Neural cell (in vitro differentiated cells): ENCODE measurements around the gene CYP3A5. TPM values are rescaled to one million over a fixed set of nuclear protein-coding genes. Genes with fewer than 3 reads are reported as not detected.

Experiments
- H2AFZ ChIP-seq: fragments of 200-600, 300-800 bp; sonication (generic), shearing (Covaris generic); 2 replicates; pipeline ENCODE4 v1.6.0; 2014; ENCODE audit warnings: low read depth, mild to moderate bottlenecking, antibody characterized with exemption, low read length, moderate library complexity
- H3F3A ChIP-seq: fragments of 200-600 bp; shearing (Covaris generic); 2 replicates; pipeline ENCODE4 v1.6.1; 2016; ENCODE audit warnings: mild to moderate bottlenecking, moderate library complexity, mixed read lengths, antibody characterized with exemption, low read length; ENCODE audit not compliant: insufficient read depth, poor library complexity, severe bottlenecking
- H3K27ac ChIP-seq: fragments of 200-600, 300-800 bp; sonication (generic), shearing (Covaris generic); 2 replicates; pipeline ENCODE4 v1.5.1; 2014; ENCODE audit warnings: mild to moderate bottlenecking, low read length, moderate library complexity
- H3K27me3 ChIP-seq: fragments of 300-800, 200-600 bp; sonication (generic), shearing (Covaris generic); 2 replicates; pipeline ENCODE4 v1.6.0; 2014; ENCODE audit warnings: mild to moderate bottlenecking, low read depth, low read length, moderate library complexity; ENCODE audit not compliant: insufficient read depth
- H3K36me3 ChIP-seq: fragments of 300-800, 200-600 bp; sonication (generic), shearing (Covaris generic); 2 replicates; pipeline ENCODE4 v1.5.1; 2014; ENCODE audit warnings: mild to moderate bottlenecking, antibody characterized with exemption, low read length, moderate library complexity; ENCODE audit not compliant: insufficient read depth
- H3K4me2 ChIP-seq: fragments of 300-800, 200-600 bp; sonication (generic), shearing (Covaris generic); 2 replicates; pipeline ENCODE4 v1.6.0; 2014; ENCODE audit warnings: mild to moderate bottlenecking, low read length
- H3K4me3 ChIP-seq: fragments of 300-800, 200-600 bp; sonication (generic), shearing (Covaris generic); 2 replicates; pipeline ENCODE4 v1.5.1; 2014; ENCODE audit warnings: mild to moderate bottlenecking, low read length, moderate library complexity
- H3K79me2 ChIP-seq: fragments of 200-600 bp; shearing (Covaris generic); replicated peaks from 2 replicates; pipeline ENCODE4 v1.6.0; 2014; ENCODE audit warnings: mild to moderate bottlenecking, low read length, moderate library complexity; ENCODE audit not compliant: insufficient read depth
- H3K9ac ChIP-seq: fragments of 300-800, 200-600 bp; sonication (generic), shearing (Covaris generic); 2 replicates; pipeline ENCODE4 v1.6.1; 2016; ENCODE audit warnings: mild to moderate bottlenecking, low read length, mixed read lengths
- H3K9me2 ChIP-seq: fragments of 200-600 bp; shearing (Covaris generic); 2 replicates; pipeline ENCODE4 v1.6.1; 2016; ENCODE audit warnings: mild to moderate bottlenecking, low read length, mixed read lengths; ENCODE audit not compliant: insufficient read depth
- H3K9me3 ChIP-seq: fragments of 200-600, 300-800 bp; sonication (generic), shearing (Covaris generic); 2 replicates; pipeline ENCODE4 v1.6.1; 2016; ENCODE audit warnings: mild to moderate bottlenecking, mixed run types, low read length, moderate library complexity, mixed read lengths
- H4K20me1 ChIP-seq: fragments of 200-600 bp; shearing (Covaris generic); 2 replicates; pipeline ENCODE4 v1.6.1; 2016; ENCODE audit warnings: mild to moderate bottlenecking, mixed run types; ENCODE audit not compliant: insufficient read depth
- EP300 ChIP-seq: fragments of 450-650 bp; conservative IDR thresholded peaks from 2 replicates; pipeline ENCODE4 v1.6.1; 2014; ENCODE audit warnings: antibody characterized with exemption, mild to moderate bottlenecking, moderate library complexity; ENCODE audit not compliant: poor library complexity, severe bottlenecking
- EZH2 ChIP-seq: fragments of 200-600, 300-800 bp; shearing (Covaris generic), sonication (generic); IDR thresholded peaks from 2 replicates; pipeline ENCODE4 v1.6.1; 2014; ENCODE audit warnings: antibody characterized with exemption, low read length, borderline replicate concordance, mild to moderate bottlenecking; ENCODE audit not compliant: insufficient read depth, poor library complexity, severe bottlenecking
- MXI1 ChIP-seq: fragments of 450-650 bp; conservative IDR thresholded peaks from 2 replicates; pipeline ENCODE4 v1.6.1; 2014; ENCODE audit warnings: antibody characterized with exemption, mild to moderate bottlenecking; ENCODE audit not compliant: poor library complexity, severe bottlenecking
- POLR2AphosphoS5 ChIP-seq: IDR thresholded peaks from 2 replicates; pipeline ENCODE4 v1.6.1; 2012
- RAD21 ChIP-seq: fragments of 450-650 bp; conservative IDR thresholded peaks from 2 replicates; pipeline ENCODE4 v1.6.1; 2014; ENCODE audit warnings: antibody characterized with exemption, mild to moderate bottlenecking, moderate library complexity
- SMC3 ChIP-seq: fragments of 450-650 bp; conservative IDR thresholded peaks from 2 replicates; pipeline ENCODE4 v1.6.1; 2014; ENCODE audit warnings: antibody characterized with exemption, mild to moderate bottlenecking, moderate library complexity; ENCODE audit not compliant: poor library complexity
- TAF1 ChIP-seq: IDR thresholded peaks from 2 replicates; pipeline ENCODE4 v1.6.1; 2012; ENCODE audit warnings: low read depth
- polyA plus RNA-seq: library from polyadenylated mRNA; depleted of rRNA; stranded (reverse); fragments of >200 nt; gene quantifications from 2 replicates; pipeline ENCODE4 v1.2.3, GENCODE V29; 2014
- TF ChIP-seq, protein P1 (sequence below): fragments of 450-650 bp; IDR thresholded peaks from 2 replicates; pipeline ENCODE4 v1.5.1; 2014; ENCODE audit warnings: antibody characterized with exemption, mild to moderate bottlenecking, moderate library complexity; ENCODE audit not compliant: poor library complexity, severe bottlenecking
- TF ChIP-seq, protein P2 (sequence below): IDR thresholded peaks from 2 replicates; pipeline ENCODE4 v1.6.1; 2012; ENCODE audit warnings: borderline replicate concordance

The CYP3A5 gene
- polyA plus RNA-seq, 1 donor from 2014 or later: not detected

DNA sequence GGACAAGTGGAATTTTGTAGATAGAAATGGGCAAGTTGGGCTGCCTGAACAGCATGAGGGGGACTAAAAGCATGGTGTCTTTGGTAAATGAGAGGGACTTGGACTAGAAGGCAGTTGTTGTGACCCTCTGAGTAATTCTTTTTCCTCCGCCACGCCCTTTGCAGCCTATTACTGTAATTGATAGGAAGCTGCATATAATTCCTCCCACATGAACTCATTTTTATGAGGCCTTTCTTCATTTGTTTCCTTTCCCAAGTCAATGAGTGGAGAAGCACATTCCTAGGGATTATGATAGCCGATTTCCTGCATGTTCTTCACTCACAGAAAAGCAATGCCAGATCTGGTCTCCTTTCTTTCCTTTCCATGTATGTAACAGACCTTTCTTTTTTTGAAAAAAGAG, 35.4 kb downstream of the CYP3A5 start:
- H3F3A ChIP-seq: no peaks in the 10 kb centered on the region
- no peak overlapping the region for H3K9ac ChIP-seq
- TF ChIP-seq TAF1 (no peak), RAD21 (no peak), EZH2 (no peak), MXI1 (no peak), EP300 (no peak), POLR2AphosphoS5 (no peak), SMC3 (no peak)
- TF ChIP-seq, protein P1, sequence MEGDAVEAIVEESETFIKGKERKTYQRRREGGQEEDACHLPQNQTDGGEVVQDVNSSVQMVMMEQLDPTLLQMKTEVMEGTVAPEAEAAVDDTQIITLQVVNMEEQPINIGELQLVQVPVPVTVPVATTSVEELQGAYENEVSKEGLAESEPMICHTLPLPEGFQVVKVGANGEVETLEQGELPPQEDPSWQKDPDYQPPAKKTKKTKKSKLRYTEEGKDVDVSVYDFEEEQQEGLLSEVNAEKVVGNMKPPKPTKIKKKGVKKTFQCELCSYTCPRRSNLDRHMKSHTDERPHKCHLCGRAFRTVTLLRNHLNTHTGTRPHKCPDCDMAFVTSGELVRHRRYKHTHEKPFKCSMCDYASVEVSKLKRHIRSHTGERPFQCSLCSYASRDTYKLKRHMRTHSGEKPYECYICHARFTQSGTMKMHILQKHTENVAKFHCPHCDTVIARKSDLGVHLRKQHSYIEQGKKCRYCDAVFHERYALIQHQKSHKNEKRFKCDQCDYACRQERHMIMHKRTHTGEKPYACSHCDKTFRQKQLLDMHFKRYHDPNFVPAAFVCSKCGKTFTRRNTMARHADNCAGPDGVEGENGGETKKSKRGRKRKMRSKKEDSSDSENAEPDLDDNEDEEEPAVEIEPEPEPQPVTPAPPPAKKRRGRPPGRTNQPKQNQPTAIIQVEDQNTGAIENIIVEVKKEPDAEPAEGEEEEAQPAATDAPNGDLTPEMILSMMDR: no peak
- TF ChIP-seq, protein P2, sequence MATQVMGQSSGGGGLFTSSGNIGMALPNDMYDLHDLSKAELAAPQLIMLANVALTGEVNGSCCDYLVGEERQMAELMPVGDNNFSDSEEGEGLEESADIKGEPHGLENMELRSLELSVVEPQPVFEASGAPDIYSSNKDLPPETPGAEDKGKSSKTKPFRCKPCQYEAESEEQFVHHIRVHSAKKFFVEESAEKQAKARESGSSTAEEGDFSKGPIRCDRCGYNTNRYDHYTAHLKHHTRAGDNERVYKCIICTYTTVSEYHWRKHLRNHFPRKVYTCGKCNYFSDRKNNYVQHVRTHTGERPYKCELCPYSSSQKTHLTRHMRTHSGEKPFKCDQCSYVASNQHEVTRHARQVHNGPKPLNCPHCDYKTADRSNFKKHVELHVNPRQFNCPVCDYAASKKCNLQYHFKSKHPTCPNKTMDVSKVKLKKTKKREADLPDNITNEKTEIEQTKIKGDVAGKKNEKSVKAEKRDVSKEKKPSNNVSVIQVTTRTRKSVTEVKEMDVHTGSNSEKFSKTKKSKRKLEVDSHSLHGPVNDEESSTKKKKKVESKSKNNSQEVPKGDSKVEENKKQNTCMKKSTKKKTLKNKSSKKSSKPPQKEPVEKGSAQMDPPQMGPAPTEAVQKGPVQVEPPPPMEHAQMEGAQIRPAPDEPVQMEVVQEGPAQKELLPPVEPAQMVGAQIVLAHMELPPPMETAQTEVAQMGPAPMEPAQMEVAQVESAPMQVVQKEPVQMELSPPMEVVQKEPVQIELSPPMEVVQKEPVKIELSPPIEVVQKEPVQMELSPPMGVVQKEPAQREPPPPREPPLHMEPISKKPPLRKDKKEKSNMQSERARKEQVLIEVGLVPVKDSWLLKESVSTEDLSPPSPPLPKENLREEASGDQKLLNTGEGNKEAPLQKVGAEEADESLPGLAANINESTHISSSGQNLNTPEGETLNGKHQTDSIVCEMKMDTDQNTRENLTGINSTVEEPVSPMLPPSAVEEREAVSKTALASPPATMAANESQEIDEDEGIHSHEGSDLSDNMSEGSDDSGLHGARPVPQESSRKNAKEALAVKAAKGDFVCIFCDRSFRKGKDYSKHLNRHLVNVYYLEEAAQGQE: no peak
- no peaks in the 10 kb centered on the region for H3K9me2 ChIP-seq
- no peaks in the 10 kb centered on the region for H4K20me1 ChIP-seq
- H3K4me3 ChIP-seq: no peak overlapping the region
- H3K9me3 ChIP-seq: no peaks in the 10 kb centered on the region
- H3K4me2 ChIP-seq: no peak overlapping the region
- no peaks in the 10 kb centered on the region for H3K27me3 ChIP-seq
- no peak overlapping the region for H3K27ac ChIP-seq
- no peaks in the 10 kb centered on the region for H3K79me2 ChIP-seq
- H2AFZ ChIP-seq: no peak overlapping the region
- H3K36me3 ChIP-seq: no peaks in the 10 kb centered on the region

DNA sequence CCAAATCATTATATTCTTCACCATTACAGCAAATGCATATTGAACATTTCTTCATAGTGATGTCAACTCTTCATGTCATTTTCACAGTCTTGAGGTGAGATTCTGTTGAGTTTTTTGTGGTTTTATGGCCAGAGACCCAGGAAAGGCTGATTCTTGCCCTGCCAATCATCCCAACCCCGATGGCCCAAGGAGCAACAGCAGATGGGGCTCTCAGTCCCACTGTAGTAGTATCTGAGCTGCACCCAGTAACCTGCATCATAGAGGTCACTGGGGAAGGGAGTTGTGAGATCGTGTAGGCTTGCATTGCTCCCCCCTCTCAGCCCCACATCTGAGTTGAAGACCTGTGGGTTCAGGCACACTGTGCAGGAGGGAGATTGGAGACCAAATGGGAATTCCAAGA, 36.3 kb downstream of the CYP3A5 start:
- no peak overlapping the region for H3K4me3 ChIP-seq
- no peak overlapping the region for H2AFZ ChIP-seq

More for the DNA sequence above, 36.3 kb downstream of the CYP3A5 start:
- no peak overlapping the region for H3K4me2 ChIP-seq
- H3K36me3 ChIP-seq: no peaks in the 10 kb centered on the region
- no peak overlapping the region for H3K9ac ChIP-seq
- no peak for TF ChIP-seq EP300
- TF ChIP-seq RAD21: no peak
- no peak for TF ChIP-seq SMC3
- TF ChIP-seq, protein P1: no peak
- no peaks in the 10 kb centered on the region for H3K79me2 ChIP-seq
- H3K9me2 ChIP-seq: no peaks in the 10 kb centered on the region
- H3K27me3 ChIP-seq: no peaks in the 10 kb centered on the region
- H3K27ac ChIP-seq: no peak overlapping the region
- H3K9me3 ChIP-seq: no peaks in the 10 kb centered on the region
- no peaks in the 10 kb centered on the region for H4K20me1 ChIP-seq
- H3F3A ChIP-seq: no peaks in the 10 kb centered on the region
